ENCODE measurements around the gene SLC23A1. TPM values are rescaled to one million over a fixed set of nuclear protein-coding genes. Genes with fewer than 3 reads are reported as not detected.

The SLC23A1 gene
- total and polyA plus RNA-seq, 2 experiments from 2014 or later = 3.3 to 13.4 TPM

DNA sequence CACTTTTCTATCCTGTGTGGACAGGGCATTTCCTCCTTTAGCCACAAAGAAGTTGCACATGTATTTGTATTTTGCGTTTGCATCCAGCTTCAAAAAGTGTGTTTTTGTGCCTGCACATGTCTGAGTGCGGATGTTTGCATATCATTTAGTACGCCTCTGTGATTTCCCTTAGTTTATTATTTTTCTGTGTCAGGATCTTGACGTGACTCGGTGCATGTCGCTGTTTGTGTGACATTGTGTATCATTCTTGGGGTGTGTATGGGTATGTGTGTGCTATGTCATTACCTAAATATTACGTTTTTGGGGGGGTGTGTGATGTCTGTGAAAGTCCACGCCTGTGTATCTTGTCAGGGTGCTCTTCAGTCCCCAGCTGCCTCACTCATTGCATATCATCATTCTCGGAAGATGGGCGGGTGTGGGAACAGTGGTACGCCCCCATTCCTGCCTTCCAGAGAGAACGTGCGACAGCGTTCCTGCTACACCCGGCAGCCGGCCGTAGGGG is 41.9 kb downstream of the SLC23A1 start:
- Histone ChIP-seq H3K27ac (no peak overlapping the region), H3K79me2 (peaks cover 39% of the 10 kb centered on the region)
- TF ChIP-seq EZH2 (IDR thresholded peaks at IDR 0.05; ENCODE audit: borderline replicate concordance) = no peak
- no peak for TF ChIP-seq EZH2phosphoT487 (IDR thresholded peaks at IDR 0.05; ENCODE audit: low read depth, severe bottlenecking, unreplicated experiment)
- TF ChIP-seq CTCF (IDR thresholded peaks at IDR 0.05; ENCODE audit: poor library complexity) = no peak

GRCh38 chr5:139340051-139340450 is 43.0 kb downstream of the SLC23A1 start:
- Histone ChIP-seq H3K36me3 (replicated peaks; ENCODE audit: insufficient read depth, low read depth) (no peaks in the 10 kb centered on the region), H3K9me3 (ENCODE audit: low read depth) (no peaks in the 10 kb centered on the region), H3K4me2 (no peak overlapping the region), H3K4me1 (ENCODE audit: insufficient read depth) (peaks cover 18% of the 10 kb centered on the region), H3K79me2 (peaks cover 27% of the 10 kb centered on the region), H3K27me3 (no peaks in the 10 kb centered on the region), H4K20me1 (ENCODE audit: insufficient read depth, poor library complexity, severe bottlenecking) (peaks cover 27% of the 10 kb centered on the region), H2AFZ (no peak overlapping the region), H3K27ac (no peak overlapping the region), H3K9me2 (replicated peaks; ENCODE audit: insufficient read depth) (no peaks in the 10 kb centered on the region), H3K4me3 (no peak overlapping the region)
- no peak for DNase-seq (ENCODE audit: low spot score)
- WGBS (ENCODE audit: low lambda C conversion rate, missing lambda C conversion rate) = 87% methylated on average over 2 of the region's 2 CpGs
- TF ChIP-seq EZH2phosphoT487 (IDR thresholded peaks at IDR 0.05; ENCODE audit: low read depth, severe bottlenecking, unreplicated experiment) (no peak), CTCF (IDR thresholded peaks at IDR 0.05; ENCODE audit: poor library complexity) (no peak), EZH2 (IDR thresholded peaks at IDR 0.05; ENCODE audit: borderline replicate concordance) (no peak)

More for the DNA sequence above, 41.9 kb downstream of the SLC23A1 start:
- DNase-seq (ENCODE audit: low spot score) = no peak
- no peaks in the 10 kb centered on the region for H3K9me3 ChIP-seq (ENCODE audit: low read depth)
- no peaks in the 10 kb centered on the region for H3K27me3 ChIP-seq
- peaks cover 18% of the 10 kb centered on the region for H3K4me1 ChIP-seq (ENCODE audit: insufficient read depth)
- peak overlapping the region; percentile 22 for H3K4me3 ChIP-seq
- no peaks in the 10 kb centered on the region for H3K36me3 ChIP-seq (replicated peaks; ENCODE audit: insufficient read depth, low read depth)
- H2AFZ ChIP-seq = peak overlapping the region; percentile 21
- WGBS (ENCODE audit: low lambda C conversion rate, missing lambda C conversion rate) = 16% methylated on average over 17 of the region's 17 CpGs
- H4K20me1 ChIP-seq (ENCODE audit: insufficient read depth, poor library complexity, severe bottlenecking) = peaks cover 39% of the 10 kb centered on the region
- peak overlapping the region; percentile 81 for H3K4me2 ChIP-seq
- H3K9me2 ChIP-seq (replicated peaks; ENCODE audit: insufficient read depth) = no peaks in the 10 kb centered on the region

- H3K9me2 ChIP-seq (replicated peaks; ENCODE audit: insufficient read depth) = no peaks in the 10 kb centered on the region
- 82% methylated on average over 6 of the region's 6 CpGs for WGBS (ENCODE audit: low lambda C conversion rate, missing lambda C conversion rate)
- DNase-seq (ENCODE audit: low spot score) = no peak
- H3K36me3 ChIP-seq (replicated peaks; ENCODE audit: insufficient read depth, low read depth) = no peaks in the 10 kb centered on the region
- H3K4me3 ChIP-seq = no peak overlapping the region
- H3K9me3 ChIP-seq (ENCODE audit: low read depth) = no peaks in the 10 kb centered on the region
- H3K4me2 ChIP-seq = no peak overlapping the region
- peaks cover 11% of the 10 kb centered on the region for H3K79me2 ChIP-seq
- TF ChIP-seq CTCF (IDR thresholded peaks at IDR 0.05; ENCODE audit: poor library complexity) = no peak
- TF ChIP-seq EZH2phosphoT487 (IDR thresholded peaks at IDR 0.05; ENCODE audit: low read depth, severe bottlenecking, unreplicated experiment) = no peak
- no peak for TF ChIP-seq EZH2 (IDR thresholded peaks at IDR 0.05; ENCODE audit: borderline replicate concordance)
- peaks cover under 1% of the 10 kb centered on the region for H4K20me1 ChIP-seq (ENCODE audit: insufficient read depth, poor library complexity, severe bottlenecking)
- no peak overlapping the region for H2AFZ ChIP-seq
- H3K27ac ChIP-seq = no peak overlapping the region
- no peaks in the 10 kb centered on the region for H3K4me1 ChIP-seq (ENCODE audit: insufficient read depth)
- H3K27me3 ChIP-seq = no peaks in the 10 kb centered on the region
These were observed 47.3 kb downstream of the SLC23A1 start for GRCh38 chr5:139335811-139336210.

Other genes starting within 250 kb of the SLC23A1 start
- gene SIL1, start 184.9 kb downstream of the SLC23A1 start, total RNA-seq = 73.9 and 82.0 TPM in 2 replicates
- gene SIL1, start 184.9 kb downstream of the SLC23A1 start, polyA plus RNA-seq = 176 and 197 TPM in 2 replicates
- gene MATR3, start 89.6 kb downstream of the SLC23A1 start, total RNA-seq = 346 and 355 TPM in 2 replicates
- 176 and 183 TPM in 2 replicates for gene MATR3, start 89.6 kb downstream of the SLC23A1 start, polyA plus RNA-seq
- 62.1 and 65.3 TPM in 2 replicates for gene PAIP2, start 41.4 kb downstream of the SLC23A1 start, total RNA-seq
- gene PAIP2, start 41.4 kb downstream of the SLC23A1 start, polyA plus RNA-seq = 77.5 and 86.3 TPM in 2 replicates
- not detected in 2 replicates for gene MZB1, start 6.6 kb upstream of the SLC23A1 start, total RNA-seq
- 0.30 TPM in 1 of 2 replicates, not detected in the other for gene MZB1, start 6.6 kb upstream of the SLC23A1 start, polyA plus RNA-seq
- gene PROB1, start 11.8 kb upstream of the SLC23A1 start, total RNA-seq = 0.63 and 0.68 TPM in 2 replicates
- gene PROB1, start 11.8 kb upstream of the SLC23A1 start, polyA plus RNA-seq = 0.10 TPM in 1 of 2 replicates, not detected in the other
- 2.6 and 6.3 TPM in 2 replicates for gene SPATA24, start 20.8 kb upstream of the SLC23A1 start, total RNA-seq
- 5.5 and 9.8 TPM in 2 replicates for gene SPATA24, start 20.8 kb upstream of the SLC23A1 start, polyA plus RNA-seq
- gene DNAJC18, start 56.2 kb upstream of the SLC23A1 start, total RNA-seq = 10.6 and 11.5 TPM in 2 replicates
- gene DNAJC18, start 56.2 kb upstream of the SLC23A1 start, polyA plus RNA-seq = 13.6 and 14.4 TPM in 2 replicates
- 0.27 and 2.2 TPM in 2 replicates for gene ECSCR, start 79.4 kb upstream of the SLC23A1 start, total RNA-seq
- gene ECSCR, start 79.4 kb upstream of the SLC23A1 start, polyA plus RNA-seq = 0.42 and 1.3 TPM in 2 replicates
- gene SMIM33, start 87.7 kb upstream of the SLC23A1 start, total RNA-seq = not detected in 2 replicates
- gene SMIM33, start 87.7 kb upstream of the SLC23A1 start, polyA plus RNA-seq = not detected in 2 replicates
- 7.7 and 12.6 TPM in 2 replicates for gene STING1, start 99.5 kb upstream of the SLC23A1 start, total RNA-seq
- gene STING1, start 99.5 kb upstream of the SLC23A1 start, polyA plus RNA-seq = 17.0 and 23.9 TPM in 2 replicates
- gene UBE2D2, start 178.0 kb upstream of the SLC23A1 start, total RNA-seq = 85.9 and 100.0 TPM in 2 replicates
- gene UBE2D2, start 178.0 kb upstream of the SLC23A1 start, polyA plus RNA-seq = 167 and 182 TPM in 2 replicates